NCI-H69 (cell line): Measurements from ENCODE around the gene ZMIZ1.

Source experiments
- DNase-seq: peaks from one replicate; lab custom pipeline; 2025; lab: John Stamatoyannopoulos, UW

The ZMIZ1 gene

GRCh38 chr10:79308969-79309665 lies 240.4 kb downstream of the ZMIZ1 start:
- DNase-seq, result no peak

GRCh38 chr10:79310200-79310865 lies 241.6 kb downstream of the ZMIZ1 start:
- DNase-seq, result no peak

GRCh38 chr10:79310911-79311573 lies 242.3 kb downstream of the ZMIZ1 start:
- no peak for DNase-seq

GRCh38 chr10:79311581-79312407 lies 243.0 kb downstream of the ZMIZ1 start:
- no peak for DNase-seq

GRCh38 chr10:79312601-79313187 lies 243.9 kb downstream of the ZMIZ1 start:
- DNase-seq, result no peak

- no peak for DNase-seq
Measured at GRCh38 chr10:79313320-79313719, 244.6 kb downstream of the ZMIZ1 start.

- DNase-seq, result no peak
Measured at GRCh38 chr10:79313911-79314439, 245.2 kb downstream of the ZMIZ1 start.

GRCh38 chr10:79314761-79315601 lies 246.2 kb downstream of the ZMIZ1 start:
- DNase-seq, result no peak

- DNase-seq, result no peak
Measured at GRCh38 chr10:79315602-79315920, 246.8 kb downstream of the ZMIZ1 start.

GRCh38 chr10:79316671-79317431 lies 248.1 kb downstream of the ZMIZ1 start:
- peak; percentile 31 for DNase-seq

GRCh38 chr10:79318369-79318768 lies 249.6 kb downstream of the ZMIZ1 start:
- DNase-seq, result no peak

- no peak for DNase-seq
Measured at GRCh38 chr10:79319115-79319771, 250.5 kb downstream of the ZMIZ1 start.

- no peak for DNase-seq
Measured at GRCh38 chr10:79320316-79320715, 251.6 kb downstream of the ZMIZ1 start.

- DNase-seq, result no peak
Measured at GRCh38 chr10:79320820-79321493, 252.2 kb downstream of the ZMIZ1 start.

- DNase-seq, result no peak
Measured at GRCh38 chr10:79321494-79321882, 252.7 kb downstream of the ZMIZ1 start.

- no peak for DNase-seq
Measured at GRCh38 chr10:79321951-79322350, 253.2 kb downstream of the ZMIZ1 start.

GRCh38 chr10:79322616-79323543 lies 254.1 kb downstream of the ZMIZ1 start:
- DNase-seq, result no peak

- DNase-seq, result no peak
Measured at GRCh38 chr10:79323602-79324001, 254.8 kb downstream of the ZMIZ1 start.
